ENCODE measurements around the gene PCNX4.

DNA sequence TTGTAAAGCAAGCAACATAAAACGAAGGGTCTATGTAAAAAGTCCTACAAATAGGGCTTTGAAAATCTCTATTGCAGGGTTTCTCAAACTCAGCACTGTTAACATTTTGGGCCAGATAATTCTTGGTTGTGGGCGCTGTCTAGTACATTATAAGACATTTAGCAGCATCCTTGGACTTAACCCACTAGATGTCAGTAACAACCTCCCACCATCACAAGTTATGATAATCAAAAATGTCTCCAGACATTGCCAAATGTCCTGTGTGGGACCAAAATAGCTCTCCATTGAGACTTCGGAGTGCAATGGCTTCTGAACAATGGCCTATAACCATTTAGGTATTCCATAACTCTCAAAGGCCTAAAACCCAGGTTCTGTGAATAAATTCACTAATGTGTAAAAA, 96.4 kb downstream of the PCNX4 start:
- peak in 1 of 2 donors; percentile 29 for TF ChIP-seq CTCF (conservative IDR thresholded peaks at IDR 0.05 in 1 of 2, IDR thresholded peaks at IDR 0.05 in 1 of 2; ENCODE audit: low read depth in 1 of 2, low read length in 2 of 2)
- no peak for TF ChIP-seq EZH2 (IDR thresholded peaks at IDR 0.05; ENCODE audit: low read length, missing control alignments)

Measured in fibroblast of lung (primary cell).